ENCODE data around the gene RABGAP1.

DNA sequence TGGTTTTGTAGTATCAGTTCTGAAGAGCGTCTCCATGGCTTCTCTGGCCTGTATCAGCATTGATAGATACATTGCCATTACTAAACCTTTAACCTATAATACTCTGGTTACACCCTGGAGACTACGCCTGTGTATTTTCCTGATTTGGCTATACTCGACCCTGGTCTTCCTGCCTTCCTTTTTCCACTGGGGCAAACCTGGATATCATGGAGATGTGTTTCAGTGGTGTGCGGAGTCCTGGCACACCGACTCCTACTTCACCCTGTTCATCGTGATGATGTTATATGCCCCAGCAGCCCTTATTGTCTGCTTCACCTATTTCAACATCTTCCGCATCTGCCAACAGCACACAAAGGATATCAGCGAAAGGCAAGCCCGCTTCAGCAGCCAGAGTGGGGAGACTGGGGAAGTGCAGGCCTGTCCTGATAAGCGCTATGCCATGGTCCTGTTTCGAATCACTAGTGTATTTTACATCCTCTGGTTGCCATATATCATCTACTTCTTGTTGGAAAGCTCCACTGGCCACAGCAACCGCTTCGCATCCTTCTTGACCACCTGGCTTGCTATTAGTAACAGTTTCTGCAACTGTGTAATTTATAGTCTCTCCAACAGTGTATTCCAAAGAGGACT lies 94.2 kb downstream of the RABGAP1 start:
- no peak for TF ChIP-seq EP300 (IDR thresholded peaks at IDR 0.05)
- TF ChIP-seq, protein P1, sequence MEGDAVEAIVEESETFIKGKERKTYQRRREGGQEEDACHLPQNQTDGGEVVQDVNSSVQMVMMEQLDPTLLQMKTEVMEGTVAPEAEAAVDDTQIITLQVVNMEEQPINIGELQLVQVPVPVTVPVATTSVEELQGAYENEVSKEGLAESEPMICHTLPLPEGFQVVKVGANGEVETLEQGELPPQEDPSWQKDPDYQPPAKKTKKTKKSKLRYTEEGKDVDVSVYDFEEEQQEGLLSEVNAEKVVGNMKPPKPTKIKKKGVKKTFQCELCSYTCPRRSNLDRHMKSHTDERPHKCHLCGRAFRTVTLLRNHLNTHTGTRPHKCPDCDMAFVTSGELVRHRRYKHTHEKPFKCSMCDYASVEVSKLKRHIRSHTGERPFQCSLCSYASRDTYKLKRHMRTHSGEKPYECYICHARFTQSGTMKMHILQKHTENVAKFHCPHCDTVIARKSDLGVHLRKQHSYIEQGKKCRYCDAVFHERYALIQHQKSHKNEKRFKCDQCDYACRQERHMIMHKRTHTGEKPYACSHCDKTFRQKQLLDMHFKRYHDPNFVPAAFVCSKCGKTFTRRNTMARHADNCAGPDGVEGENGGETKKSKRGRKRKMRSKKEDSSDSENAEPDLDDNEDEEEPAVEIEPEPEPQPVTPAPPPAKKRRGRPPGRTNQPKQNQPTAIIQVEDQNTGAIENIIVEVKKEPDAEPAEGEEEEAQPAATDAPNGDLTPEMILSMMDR (IDR thresholded peaks at IDR 0.05), result no peak
- TF ChIP-seq POLR2A (IDR thresholded peaks at IDR 0.05), result no peak
